HG03439 (cell line): ENCODE measurements around the gene EFNB3.

Experiments
- ATAC-seq: cut with Tn5 transposase; IDR thresholded peaks from one replicate; pipeline ENCODE4 v1.9.1; 2021; ENCODE audit warnings: mild to moderate bottlenecking, moderate library complexity; ENCODE audit not compliant: unreplicated experiment

Gene EFNB3

GRCh38 chr17:7704601-7705268 lies at the start of gene EFNB3:
EFNB3 (plus strand) TSS chr17:7705202; CDS start chr17:7705599, 397 bp downstream.
- no peak for ATAC-seq

- ATAC-seq: no peak
These were observed 49.5 kb upstream of the EFNB3 start for GRCh38 chr17:7655541-7655840.

GRCh38 chr17:7656958-7657609 lies 47.9 kb upstream of the EFNB3 start:
- no peak for ATAC-seq

DNA sequence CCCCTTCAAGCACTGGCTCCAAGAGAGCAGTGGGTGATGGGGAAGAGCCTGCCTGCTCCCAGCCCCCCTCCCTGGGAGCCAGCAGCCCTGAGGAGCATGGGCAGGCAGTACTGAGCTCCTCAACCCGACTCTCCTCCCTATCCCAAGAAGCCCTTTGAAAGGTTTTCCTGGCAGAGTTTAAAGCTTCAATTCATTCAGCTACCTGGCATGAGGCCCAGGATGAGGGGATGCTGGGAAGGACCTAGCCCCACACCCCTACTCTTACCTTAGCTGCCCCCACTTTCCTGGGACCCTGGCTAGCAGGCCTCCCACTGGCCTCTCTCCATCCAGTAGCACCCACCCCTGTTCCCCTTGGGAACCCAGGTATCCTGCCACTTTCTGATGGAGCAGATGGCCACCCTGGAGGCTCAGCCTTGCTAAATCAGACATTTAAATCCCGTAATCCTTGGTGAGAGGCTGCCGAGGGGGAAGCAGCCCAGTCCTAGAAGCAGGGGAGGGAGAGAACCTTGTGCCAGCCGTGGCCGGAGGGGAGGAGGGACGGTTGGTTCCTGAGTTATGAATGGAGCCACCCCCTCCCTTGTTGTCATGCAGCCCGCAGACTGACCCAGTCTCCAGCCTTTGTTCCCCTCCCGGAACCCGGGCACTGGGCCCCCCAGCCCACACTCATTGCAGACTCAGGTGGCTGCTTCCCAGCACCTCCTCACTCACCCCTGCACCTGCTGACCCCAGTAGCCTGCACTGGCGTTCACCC lies 37.2 kb upstream of the EFNB3 start:
- ATAC-seq: no peak

GRCh38 chr17:7668482-7668881 lies 36.5 kb upstream of the EFNB3 start:
- ATAC-seq: no peak

DNA sequence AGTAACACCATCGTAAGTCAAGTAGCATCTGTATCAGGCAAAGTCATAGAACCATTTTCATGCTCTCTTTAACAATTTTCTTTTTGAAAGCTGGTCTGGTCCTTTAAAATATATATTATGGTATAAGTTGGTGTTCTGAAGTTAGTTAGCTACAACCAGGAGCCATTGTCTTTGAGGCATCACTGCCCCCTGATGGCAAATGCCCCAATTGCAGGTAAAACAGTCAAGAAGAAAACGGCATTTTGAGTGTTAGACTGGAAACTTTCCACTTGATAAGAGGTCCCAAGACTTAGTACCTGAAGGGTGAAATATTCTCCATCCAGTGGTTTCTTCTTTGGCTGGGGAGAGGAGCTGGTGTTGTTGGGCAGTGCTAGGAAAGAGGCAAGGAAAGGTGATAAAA lies 31.8 kb upstream of the EFNB3 start:
- no peak for ATAC-seq

- no peak for ATAC-seq
These were observed 30.1 kb upstream of the EFNB3 start for GRCh38 chr17:7674934-7675333.

DNA sequence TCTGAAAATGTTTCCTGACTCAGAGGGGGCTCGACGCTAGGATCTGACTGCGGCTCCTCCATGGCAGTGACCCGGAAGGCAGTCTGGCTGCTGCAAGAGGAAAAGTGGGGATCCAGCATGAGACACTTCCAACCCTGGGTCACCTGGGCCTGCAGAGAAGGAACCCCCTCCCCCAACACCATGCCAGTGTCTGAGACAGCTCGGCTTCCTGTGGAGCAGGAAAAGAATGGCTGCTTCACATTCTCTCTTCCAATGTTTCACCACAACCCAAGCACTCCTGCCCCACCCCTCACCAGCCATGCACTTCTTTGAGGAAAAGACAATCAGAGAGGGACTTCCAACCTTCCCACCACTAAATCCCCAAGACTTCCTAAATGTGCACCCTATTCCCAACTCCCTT lies 28.5 kb upstream of the EFNB3 start:
- no peak for ATAC-seq

DNA sequence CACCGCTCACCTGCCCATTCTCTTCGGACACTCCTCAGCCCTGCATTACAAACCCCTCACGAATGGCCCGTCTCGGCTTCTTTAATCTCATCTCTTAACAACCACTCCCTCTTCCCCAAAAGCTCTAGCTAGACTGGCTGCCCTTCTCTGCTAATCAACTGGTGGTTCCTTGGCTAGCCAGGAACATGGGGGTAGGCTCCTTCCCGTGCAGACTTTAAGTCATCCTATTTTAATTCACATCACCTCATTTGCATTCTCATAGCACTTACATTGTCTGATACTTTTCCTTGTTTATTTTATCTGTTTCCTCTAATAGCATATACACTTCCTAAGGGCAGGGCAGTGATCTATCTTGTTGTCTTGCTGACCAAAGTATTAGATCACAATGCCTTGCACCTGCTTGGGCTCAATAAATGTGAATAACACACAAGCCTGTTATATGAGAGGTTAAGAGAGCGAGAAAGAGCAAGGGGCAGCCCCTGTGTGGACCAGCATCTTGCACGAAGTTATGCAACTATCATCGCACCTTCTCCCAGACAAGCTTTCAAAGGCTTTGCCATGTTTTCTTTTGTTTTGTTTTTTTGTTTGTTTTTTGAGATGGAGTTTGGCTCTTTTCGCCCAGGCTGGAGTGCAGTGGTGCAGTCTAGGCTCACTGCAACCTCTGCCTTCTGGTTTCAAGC lies 27.5 kb upstream of the EFNB3 start:
- ATAC-seq: no peak

DNA sequence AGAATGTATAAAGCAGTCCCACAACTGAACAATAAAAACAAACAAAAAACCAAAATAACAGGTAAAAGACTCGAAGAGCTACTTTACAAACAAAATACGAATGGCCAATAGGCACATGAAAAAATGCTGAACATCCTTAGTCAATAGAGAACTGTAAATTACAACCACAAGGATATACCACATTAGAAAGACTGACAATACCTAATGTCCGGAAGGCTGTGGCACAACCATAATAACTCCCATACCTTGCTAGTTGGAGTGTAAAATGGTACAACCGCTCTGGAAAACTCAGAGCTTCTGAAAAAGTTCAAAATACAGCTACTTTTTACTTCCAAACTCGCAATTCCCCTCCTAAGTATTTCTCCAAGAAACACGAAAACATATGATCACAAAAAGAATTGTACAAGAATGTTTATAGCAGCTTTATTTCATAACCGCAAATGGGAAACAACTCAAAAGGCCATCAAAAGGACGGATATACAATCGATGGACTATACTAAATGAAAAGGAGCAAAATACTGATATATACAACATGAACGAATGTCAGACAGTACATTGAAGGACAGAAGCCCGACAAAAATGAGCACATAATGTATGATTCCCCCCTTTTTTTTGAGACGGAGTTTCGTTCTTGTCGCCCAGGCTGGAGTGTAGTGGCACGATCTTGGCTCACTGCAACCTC lies 20.0 kb upstream of the EFNB3 start:
- ATAC-seq: no peak

GRCh38 chr17:7685533-7686221 lies 19.3 kb upstream of the EFNB3 start:
- ATAC-seq: peak; percentile 62

GRCh38 chr17:7686222-7687071 lies 18.6 kb upstream of the EFNB3 start:
- ATAC-seq: peak; percentile 53

DNA sequence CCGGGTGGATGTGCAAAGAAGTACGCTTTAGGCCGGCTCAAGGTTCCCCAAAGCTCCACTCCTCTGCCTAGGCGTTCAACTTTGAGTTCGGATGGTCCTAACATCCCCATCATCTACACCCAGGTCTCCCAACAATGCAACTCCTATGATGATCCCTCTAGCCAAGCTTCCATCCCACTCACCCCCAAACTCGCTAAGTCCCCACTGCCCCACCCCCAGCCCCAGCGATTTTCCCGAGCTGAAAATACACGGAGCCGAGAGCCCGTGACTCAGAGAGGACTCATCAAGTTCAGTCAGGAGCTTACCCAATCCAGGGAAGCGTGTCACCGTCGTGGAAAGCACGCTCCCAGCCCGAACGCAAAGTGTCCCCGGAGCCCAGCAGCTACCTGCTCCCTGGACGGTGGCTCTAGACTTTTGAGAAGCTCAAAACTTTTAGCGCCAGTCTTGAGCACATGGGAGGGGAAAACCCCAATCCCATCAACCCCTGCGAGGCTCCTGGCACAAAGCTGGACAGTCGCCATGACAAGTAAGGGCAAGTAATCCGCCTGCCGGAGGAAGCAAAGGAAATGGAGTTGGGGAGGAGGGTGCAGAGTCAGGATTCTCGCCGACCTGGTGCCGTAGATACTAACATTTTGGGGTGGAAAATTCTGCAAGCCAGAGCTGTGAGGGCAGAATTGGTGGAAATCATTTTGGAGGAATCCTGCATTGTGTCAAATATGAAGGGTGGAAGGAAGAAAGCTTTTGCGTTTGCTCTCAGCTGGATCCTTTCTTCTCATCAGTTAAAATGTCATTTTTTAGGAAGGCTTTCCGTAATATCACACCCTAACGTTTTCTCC lies 17.7 kb upstream of the EFNB3 start, which contains the start of gene TP53:
TSS of gene TP53 (minus strand) at position 419 of the 836 bp plus-strand sequence. CDS start 10,896 bp downstream, outside the sequence.
- peak; percentile 45 for ATAC-seq

DNA sequence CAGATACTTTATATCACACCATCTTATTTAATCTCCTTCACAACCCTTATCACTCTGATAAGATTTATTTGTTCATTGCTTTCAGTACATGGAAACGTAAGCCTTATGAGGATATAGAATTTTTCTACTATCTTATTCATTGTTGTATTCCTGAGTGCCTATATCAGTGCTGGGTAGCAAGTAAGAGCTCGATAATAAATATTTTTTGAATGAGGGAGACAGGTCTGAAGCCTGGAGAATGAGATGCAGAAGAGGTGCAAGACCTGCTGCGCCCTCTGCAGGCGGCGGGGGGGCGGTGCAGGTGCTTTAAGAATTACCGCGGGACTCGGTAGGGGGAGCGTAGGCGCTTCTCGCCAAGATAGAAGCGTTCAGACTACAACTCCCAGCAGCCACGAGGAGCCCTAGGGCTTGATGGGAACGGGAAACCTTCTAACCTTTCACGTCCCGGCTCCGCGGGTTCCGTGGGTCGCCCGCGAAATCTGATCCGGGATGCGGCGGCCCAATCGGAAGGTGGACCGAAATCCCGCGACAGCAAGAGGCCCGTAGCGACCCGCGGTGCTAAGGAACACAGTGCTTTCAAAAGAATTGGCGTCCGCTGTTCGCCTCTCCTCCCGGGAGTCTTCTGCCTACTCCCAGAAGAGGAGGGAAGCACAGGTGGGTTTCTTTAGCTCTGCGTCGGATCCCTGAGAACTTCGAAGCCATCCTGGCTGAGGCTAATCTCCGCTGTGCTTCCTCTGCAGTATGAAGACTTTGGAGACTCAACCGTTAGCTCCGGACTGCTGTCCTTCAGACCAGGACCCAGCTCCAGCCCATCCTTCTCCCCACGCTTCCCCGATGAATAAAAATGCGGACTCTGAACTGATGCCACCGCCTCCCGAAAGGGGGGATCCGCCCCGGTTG lies 16.8 kb upstream of the EFNB3 start, which contains the start of gene WRAP53:
TSS of gene WRAP53 (plus strand) at position 570 of the 900 bp plus-strand sequence. CDS start at position 742, 172 bp downstream.
- peak; percentile 76 for ATAC-seq

DNA sequence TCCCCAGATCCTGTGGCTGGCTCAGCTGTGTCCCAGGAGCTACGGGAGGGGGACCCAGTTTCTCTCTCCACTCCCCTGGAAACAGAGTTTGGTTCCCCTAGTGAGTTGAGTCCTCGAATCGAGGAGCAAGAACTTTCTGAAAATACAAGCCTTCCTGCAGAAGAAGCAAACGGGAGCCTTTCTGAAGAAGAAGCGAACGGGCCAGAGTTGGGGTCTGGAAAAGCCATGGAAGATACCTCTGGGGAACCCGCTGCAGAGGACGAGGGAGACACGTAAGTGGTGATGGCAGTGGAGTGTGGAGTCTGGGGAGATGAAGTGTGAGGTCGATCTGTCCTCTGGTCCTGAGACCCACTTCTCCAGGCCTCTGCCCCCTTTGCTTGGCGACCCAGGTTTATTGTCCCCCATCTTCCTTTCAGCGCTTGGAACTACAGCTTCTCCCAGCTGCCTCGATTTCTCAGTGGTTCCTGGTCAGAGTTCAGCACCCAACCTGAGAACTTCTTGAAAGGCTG lies 16.1 kb upstream of the EFNB3 start:
- ATAC-seq: no peak

DNA sequence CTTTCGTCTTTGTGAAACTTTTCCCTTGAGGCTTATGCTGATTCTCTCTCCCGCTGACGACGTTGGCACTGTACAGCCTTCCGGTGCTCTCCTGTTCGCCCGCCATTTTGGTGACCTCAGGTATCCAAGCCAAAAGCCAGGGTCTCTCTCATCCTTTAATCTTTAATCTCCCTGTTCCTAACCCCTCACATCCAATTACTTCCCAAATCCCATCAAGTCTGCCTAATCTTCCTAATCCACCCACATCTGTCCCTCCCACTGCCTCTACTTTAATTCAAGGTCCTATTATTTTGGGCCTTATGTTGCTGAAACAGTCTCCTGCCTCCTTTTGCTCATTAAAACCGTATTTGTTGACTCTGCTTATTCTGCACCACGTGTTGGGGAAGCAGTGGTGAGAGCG lies 9.4 kb upstream of the EFNB3 start:
- ATAC-seq: no peak
